ENCODE results near the gene ZNF385B.
A peak's percentile ranks its signal among the peaks of the same experiment; 100 is the strongest.

Gene ZNF385B

DNA sequence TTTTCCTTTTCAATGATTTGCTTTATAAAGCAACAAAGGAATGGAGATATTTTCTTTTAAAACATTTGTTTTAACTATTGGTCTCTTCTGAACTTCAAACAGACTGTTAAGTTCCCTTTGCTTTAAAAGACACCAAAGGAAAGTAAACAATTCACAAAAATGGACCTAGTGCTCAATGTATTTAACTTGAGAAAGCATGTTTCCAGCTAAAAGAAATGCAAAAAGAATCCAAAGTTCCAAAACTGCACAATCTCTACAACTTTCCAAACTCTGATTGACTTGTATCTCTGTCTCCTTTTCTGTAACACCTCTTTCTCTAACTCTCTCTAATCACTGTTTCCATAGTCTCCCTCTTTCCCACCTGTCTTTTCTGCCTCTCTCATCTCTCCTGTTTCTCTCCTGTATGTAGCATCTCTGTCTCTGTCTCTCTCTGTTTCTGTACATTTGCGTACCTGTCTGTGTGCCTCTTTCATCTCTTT, 301.1 kb downstream of the ZNF385B start:
- no peak for DNase-seq (ENCODE audit: low read depth)
- no peak overlapping the region for H3K4me3 ChIP-seq (ENCODE audit: low read length)
- no peaks in the 10 kb centered on the region for H3K27me3 ChIP-seq (replicated peaks; ENCODE audit: control insufficient read depth, insufficient read depth, low read length)
- no peaks in the 10 kb centered on the region for H3K9me3 ChIP-seq (ENCODE audit: control insufficient read depth, low read length)
- no peaks in the 10 kb centered on the region for H3K4me1 ChIP-seq (ENCODE audit: control insufficient read depth, insufficient read depth, low read length)
- H3K36me3 ChIP-seq (ENCODE audit: control insufficient read depth, insufficient read depth, low read length, severe bottlenecking) = no peaks in the 10 kb centered on the region
- no peak overlapping the region for H3K9ac ChIP-seq (ENCODE audit: low read length)

DNA sequence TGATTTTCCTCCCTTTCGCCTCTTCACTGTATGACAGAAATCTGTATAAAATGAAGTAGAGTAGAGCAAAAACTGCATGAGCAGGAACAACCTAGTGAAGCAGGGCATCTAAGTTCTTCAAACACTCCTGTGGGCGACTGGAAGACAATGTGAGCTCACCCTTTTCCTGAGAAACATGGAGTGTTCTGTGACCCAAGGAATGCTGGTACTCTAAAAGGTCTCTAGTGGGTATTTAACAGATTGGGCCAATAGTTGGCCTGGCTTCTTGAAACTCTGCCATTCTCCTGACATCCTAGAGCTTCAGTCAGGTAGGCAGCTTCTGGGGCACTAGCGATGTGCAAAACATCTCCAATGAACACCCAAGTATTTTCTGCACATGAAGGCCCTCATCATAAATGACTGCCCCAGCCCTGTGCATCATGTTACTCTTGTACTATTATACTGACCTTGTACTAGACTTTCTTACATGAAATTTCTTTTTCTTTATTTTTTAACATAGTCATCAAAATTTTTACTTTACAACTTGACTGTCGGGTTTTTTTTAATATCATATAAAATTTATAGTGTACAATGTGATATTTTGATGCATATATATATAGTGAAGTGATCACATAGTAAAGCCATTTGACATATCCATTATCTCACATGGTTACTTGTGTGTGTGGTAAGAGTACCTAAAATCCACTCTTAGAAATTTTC, 302.2 kb downstream of the ZNF385B start:
- no peak overlapping the region for H3K9ac ChIP-seq (ENCODE audit: low read length)

DNA sequence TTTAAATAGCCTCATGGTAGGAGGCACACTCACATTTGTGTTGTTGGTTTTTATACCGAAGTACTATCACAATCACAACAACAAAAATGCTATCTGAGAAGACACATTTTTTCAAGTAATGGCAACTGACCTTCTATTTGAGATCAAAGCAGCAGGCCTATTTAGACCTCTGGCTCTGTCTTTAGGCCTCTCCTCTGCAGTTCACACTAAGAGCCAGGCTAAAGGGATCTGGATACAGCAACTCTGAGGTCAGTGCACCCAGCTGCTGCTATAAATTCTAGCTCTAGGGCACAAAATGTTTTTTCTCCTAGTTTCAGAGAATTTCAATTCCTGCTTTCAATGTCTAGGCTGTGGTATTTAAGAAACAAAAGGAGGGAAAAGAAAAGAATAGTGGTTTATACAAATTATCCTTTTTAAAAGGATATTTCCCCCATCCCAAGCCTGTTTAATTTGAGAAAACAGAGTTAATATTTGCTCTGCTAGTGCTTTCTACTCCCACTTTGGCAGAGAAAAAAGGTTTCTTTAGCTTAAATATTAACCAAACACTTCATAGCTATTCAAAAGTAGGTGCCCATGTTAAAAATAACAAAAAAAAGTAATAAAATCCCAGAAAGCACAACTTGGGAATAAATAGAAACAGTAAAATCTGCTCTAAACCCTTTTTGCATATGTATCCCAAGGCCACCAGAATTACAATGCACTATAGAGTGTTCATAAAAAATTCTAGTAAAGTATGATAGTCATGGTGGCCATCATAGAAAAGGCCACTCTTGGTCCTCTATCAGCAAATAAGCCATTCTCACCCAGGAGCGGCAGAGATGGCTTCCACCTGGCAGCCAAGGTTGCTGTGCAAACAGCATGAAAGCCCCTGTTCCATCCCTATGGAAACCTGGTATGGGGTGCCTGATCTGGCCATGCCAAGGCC, 303.1 kb downstream of the ZNF385B start:
- DNase-seq (ENCODE audit: low read depth) = peak; percentile 22
- Histone ChIP-seq H3K27me3 (replicated peaks; ENCODE audit: control insufficient read depth, insufficient read depth, low read length) (no peaks in the 10 kb centered on the region), H3K4me3 (ENCODE audit: low read length) (no peak overlapping the region), H3K9me3 (ENCODE audit: control insufficient read depth, low read length) (peaks cover 4% of the 10 kb centered on the region), H3K9ac (ENCODE audit: low read length) (no peak overlapping the region), H3K36me3 (ENCODE audit: control insufficient read depth, insufficient read depth, low read length, severe bottlenecking) (no peaks in the 10 kb centered on the region), H3K4me1 (ENCODE audit: control insufficient read depth, insufficient read depth, low read length) (no peaks in the 10 kb centered on the region)

More for the DNA sequence above, 302.2 kb downstream of the ZNF385B start:
- H3K36me3 ChIP-seq (ENCODE audit: control insufficient read depth, insufficient read depth, low read length, severe bottlenecking) = no peaks in the 10 kb centered on the region
- no peaks in the 10 kb centered on the region for H3K4me1 ChIP-seq (ENCODE audit: control insufficient read depth, insufficient read depth, low read length)
- H3K27me3 ChIP-seq (replicated peaks; ENCODE audit: control insufficient read depth, insufficient read depth, low read length) = no peaks in the 10 kb centered on the region
- no peak for DNase-seq (ENCODE audit: low read depth)
- H3K4me3 ChIP-seq (ENCODE audit: low read length) = no peak overlapping the region
- peaks cover 4% of the 10 kb centered on the region for H3K9me3 ChIP-seq (ENCODE audit: control insufficient read depth, low read length)

DNA sequence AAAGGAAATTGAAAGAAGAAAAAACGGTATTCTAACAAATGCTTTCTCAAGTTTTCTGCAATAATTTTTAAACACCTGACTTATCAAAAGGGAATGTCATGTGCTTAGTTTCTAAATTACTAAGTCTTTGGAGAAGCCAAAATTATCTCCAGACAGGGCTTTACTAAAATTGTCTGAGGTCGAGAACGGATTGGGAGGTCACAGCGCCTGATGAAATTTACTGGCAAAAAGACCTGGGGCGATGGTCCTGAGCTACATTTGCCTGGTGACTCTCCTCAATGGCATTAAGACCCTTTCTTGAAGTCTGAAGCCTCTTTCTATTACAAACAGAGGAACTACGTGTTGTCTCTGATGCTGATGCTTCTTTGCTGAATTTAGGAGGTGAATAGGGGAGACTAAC, 305.0 kb downstream of the ZNF385B start:
- peak overlapping the region; percentile 21 for H3K4me3 ChIP-seq (ENCODE audit: low read length)
- no peaks in the 10 kb centered on the region for H3K27me3 ChIP-seq (replicated peaks; ENCODE audit: control insufficient read depth, insufficient read depth, low read length)
- no peak overlapping the region for H3K9ac ChIP-seq (ENCODE audit: low read length)
- H3K9me3 ChIP-seq (ENCODE audit: control insufficient read depth, low read length) = peaks cover 4% of the 10 kb centered on the region
- no peaks in the 10 kb centered on the region for H3K36me3 ChIP-seq (ENCODE audit: control insufficient read depth, insufficient read depth, low read length, severe bottlenecking)
- H3K4me1 ChIP-seq (ENCODE audit: control insufficient read depth, insufficient read depth, low read length) = no peaks in the 10 kb centered on the region
- DNase-seq (ENCODE audit: low read depth) = no peak

DNA sequence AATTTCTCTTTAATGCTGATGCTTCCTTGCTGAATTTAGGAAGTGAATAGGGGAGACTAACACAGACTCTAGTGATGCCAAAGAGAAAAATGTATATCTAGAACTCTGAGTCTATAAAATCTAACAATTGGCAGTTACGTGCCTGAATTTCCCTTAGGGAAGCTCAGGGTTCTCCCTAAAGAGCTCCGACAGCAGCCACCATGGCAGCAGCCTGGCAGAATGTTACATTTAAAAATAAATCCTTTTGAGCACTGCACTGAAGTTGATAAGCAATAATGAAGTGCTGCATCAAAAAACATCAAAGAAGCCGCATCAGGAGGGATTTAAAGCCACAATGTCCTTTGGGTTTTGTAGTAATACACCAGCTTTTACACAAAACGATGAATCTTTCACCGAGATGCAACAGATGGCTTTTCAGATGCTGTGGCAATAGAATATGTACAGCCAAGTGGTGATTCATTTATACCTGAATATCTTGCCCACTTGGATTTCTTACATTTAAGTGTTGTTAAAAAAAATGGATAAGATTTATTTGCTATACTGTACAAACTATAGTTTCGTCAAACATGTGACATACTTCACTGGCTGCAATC, 305.6 kb downstream of the ZNF385B start:
- Histone ChIP-seq H3K27me3 (replicated peaks; ENCODE audit: control insufficient read depth, insufficient read depth, low read length) (no peaks in the 10 kb centered on the region), H3K4me1 (ENCODE audit: control insufficient read depth, insufficient read depth, low read length) (no peaks in the 10 kb centered on the region), H3K4me3 (ENCODE audit: low read length) (peak overlapping the region; percentile 21), H3K36me3 (ENCODE audit: control insufficient read depth, insufficient read depth, low read length, severe bottlenecking) (no peaks in the 10 kb centered on the region), H3K9ac (ENCODE audit: low read length) (peak overlapping the region; percentile 12), H3K9me3 (ENCODE audit: control insufficient read depth, low read length) (peaks cover 4% of the 10 kb centered on the region)
- DNase-seq (ENCODE audit: low read depth) = no peak

DNA sequence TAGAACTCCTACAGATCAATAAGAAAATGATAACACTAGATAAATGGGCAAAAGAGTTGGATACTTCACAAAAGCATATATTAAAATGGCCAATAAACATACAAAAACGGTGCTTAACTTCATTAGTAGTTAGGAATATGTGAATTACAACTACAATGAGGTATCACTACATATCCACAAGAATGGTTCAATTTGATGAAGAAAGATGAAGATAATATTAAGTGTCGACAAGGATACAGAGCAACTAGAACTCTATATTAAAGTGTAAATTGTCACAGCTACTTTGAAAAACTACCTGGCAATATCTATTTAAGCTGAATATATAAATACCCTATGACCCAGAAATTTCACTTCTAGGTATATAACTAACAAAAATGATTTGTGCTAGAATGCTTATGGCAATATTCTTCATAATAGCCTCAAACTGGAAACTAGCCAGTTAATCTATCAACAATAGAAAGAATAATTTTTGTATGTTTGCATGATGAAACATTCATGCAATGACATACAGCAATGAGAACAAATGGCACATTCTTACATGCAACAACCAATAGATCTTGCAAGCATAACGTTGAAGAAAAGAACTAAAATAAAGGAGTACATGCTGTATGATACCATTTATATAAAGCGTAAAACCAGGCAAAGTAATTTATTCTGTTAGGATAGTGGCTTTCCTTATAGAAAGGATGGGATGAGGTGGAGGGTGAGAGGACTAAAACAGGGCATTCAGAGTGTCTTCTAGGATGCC, 306.6 kb downstream of the ZNF385B start:
- DNase-seq (ENCODE audit: low read depth) = no peak
- Histone ChIP-seq H3K4me3 (ENCODE audit: low read length) (no peak overlapping the region), H3K4me1 (ENCODE audit: control insufficient read depth, insufficient read depth, low read length) (peaks cover 9% of the 10 kb centered on the region), H3K9ac (ENCODE audit: low read length) (no peak overlapping the region), H3K27me3 (replicated peaks; ENCODE audit: control insufficient read depth, insufficient read depth, low read length) (no peaks in the 10 kb centered on the region), H3K9me3 (ENCODE audit: control insufficient read depth, low read length) (peaks cover 4% of the 10 kb centered on the region), H3K36me3 (ENCODE audit: control insufficient read depth, insufficient read depth, low read length, severe bottlenecking) (no peaks in the 10 kb centered on the region)

DNA sequence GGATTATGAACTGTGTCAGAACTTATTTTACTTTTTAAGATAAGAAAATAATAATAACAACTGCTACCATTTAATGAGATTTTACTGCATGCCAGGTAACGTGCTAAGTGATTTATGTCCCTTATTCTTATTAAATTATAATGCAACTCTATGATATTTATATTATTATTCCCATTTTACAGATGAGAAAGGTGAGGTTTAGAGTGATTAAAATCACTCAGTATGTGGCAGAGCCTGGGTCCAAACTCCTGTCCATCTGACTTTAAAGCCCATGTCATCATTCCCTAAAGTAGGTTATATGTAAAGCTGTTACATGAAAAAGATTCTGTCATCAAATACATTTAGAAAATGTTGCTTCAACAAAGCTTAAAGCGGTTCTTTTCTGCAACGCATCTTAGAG, 308.0 kb downstream of the ZNF385B start:
- Histone ChIP-seq H3K9me3 (ENCODE audit: control insufficient read depth, low read length) (peaks cover 4% of the 10 kb centered on the region), H3K36me3 (ENCODE audit: control insufficient read depth, insufficient read depth, low read length, severe bottlenecking) (no peaks in the 10 kb centered on the region), H3K4me1 (ENCODE audit: control insufficient read depth, insufficient read depth, low read length) (peaks cover 10% of the 10 kb centered on the region), H3K9ac (ENCODE audit: low read length) (no peak overlapping the region), H3K4me3 (ENCODE audit: low read length) (no peak overlapping the region), H3K27me3 (replicated peaks; ENCODE audit: control insufficient read depth, insufficient read depth, low read length) (no peaks in the 10 kb centered on the region)
- DNase-seq (ENCODE audit: low read depth) = no peak

DNA sequence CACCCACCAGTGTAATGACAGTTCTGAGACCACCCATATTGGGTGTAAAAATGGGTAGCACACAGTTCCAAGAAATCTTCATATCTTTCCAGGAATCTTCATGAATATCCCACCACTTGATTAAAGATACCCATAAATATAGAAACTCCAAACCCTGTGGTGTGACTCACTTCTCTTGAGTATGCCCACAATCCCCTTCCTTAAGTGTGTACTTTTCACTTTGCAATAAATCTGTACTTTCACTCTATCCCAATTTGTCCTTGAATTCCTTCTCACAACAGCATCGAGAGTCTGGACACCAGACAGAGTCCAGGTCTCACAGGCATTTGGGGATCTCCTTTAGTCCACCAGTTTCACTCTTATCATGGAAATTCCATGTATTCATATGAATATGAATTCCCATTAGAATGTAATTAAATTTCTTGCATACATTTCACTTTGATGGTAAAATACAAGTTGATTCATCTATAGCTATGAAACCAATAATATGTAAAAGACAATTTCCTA, 309.8 kb downstream of the ZNF385B start:
- H3K9ac ChIP-seq (ENCODE audit: low read length) = no peak overlapping the region
- H3K36me3 ChIP-seq (ENCODE audit: control insufficient read depth, insufficient read depth, low read length, severe bottlenecking) = no peaks in the 10 kb centered on the region
- H3K27me3 ChIP-seq (replicated peaks; ENCODE audit: control insufficient read depth, insufficient read depth, low read length) = no peaks in the 10 kb centered on the region
- no peak overlapping the region for H3K4me3 ChIP-seq (ENCODE audit: low read length)
- H3K4me1 ChIP-seq (ENCODE audit: control insufficient read depth, insufficient read depth, low read length) = peaks cover 10% of the 10 kb centered on the region
- DNase-seq (ENCODE audit: low read depth) = no peak
- H3K9me3 ChIP-seq (ENCODE audit: control insufficient read depth, low read length) = peaks cover 4% of the 10 kb centered on the region

DNA sequence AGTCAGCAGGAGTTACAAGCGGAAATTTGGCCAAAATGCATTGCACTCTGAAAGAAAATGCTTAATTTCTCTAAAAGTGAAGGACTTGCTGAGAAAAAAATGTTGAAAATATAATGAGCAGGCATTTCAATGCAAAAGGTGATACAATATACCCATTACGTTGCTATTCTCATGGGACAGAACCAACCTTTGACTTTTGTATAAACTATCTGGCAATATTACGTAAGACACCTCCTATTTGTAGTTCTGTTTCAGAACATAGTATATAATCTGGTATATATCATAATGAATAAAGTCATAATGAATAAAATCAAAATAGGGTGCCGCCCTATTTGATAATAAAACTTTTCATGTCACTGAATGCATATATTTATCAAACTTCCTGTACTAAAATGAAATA, 310.6 kb downstream of the ZNF385B start:
- Histone ChIP-seq H3K27me3 (replicated peaks; ENCODE audit: control insufficient read depth, insufficient read depth, low read length) (no peaks in the 10 kb centered on the region), H3K4me3 (ENCODE audit: low read length) (no peak overlapping the region), H3K36me3 (ENCODE audit: control insufficient read depth, insufficient read depth, low read length, severe bottlenecking) (no peaks in the 10 kb centered on the region), H3K4me1 (ENCODE audit: control insufficient read depth, insufficient read depth, low read length) (peaks cover 10% of the 10 kb centered on the region), H3K9me3 (ENCODE audit: control insufficient read depth, low read length) (peaks cover 4% of the 10 kb centered on the region), H3K9ac (ENCODE audit: low read length) (no peak overlapping the region)
- no peak for DNase-seq (ENCODE audit: low read depth)

DNA sequence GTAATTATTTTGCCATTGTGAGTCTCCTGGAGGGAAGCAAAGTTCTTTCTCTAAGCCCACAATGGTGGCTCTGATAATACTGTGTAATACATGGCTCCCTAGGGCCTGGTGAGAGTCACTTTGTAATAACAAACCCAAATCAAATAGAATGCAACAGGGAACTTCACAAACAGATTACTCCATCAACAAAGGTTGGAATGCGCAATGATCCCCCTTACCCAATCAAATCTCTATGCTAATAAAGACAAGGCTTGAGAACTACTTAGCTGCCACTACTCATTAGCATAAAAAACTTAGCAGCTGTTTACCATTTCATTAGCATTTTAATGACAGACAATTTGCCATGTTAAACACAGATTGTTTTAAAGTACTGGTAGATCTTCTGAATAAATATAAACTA, 311.2 kb downstream of the ZNF385B start:
- Histone ChIP-seq H3K4me1 (ENCODE audit: control insufficient read depth, insufficient read depth, low read length) (peaks cover 10% of the 10 kb centered on the region), H3K36me3 (ENCODE audit: control insufficient read depth, insufficient read depth, low read length, severe bottlenecking) (no peaks in the 10 kb centered on the region), H3K9ac (ENCODE audit: low read length) (no peak overlapping the region), H3K27me3 (replicated peaks; ENCODE audit: control insufficient read depth, insufficient read depth, low read length) (no peaks in the 10 kb centered on the region), H3K9me3 (ENCODE audit: control insufficient read depth, low read length) (peaks cover 4% of the 10 kb centered on the region), H3K4me3 (ENCODE audit: low read length) (no peak overlapping the region)
- no peak for DNase-seq (ENCODE audit: low read depth)

Data from adipocyte (in vitro differentiated cells).